A673 (cell line): ENCODE results near the gene OR5H1. TPM values are rescaled to one million over a fixed set of nuclear protein-coding genes. Genes with fewer than 3 reads are reported as not detected.
A peak's percentile ranks its signal among the peaks of the same experiment; 100 is the strongest.

Experiments
- BruUV-seq: library from RNA; stranded (reverse); fragments of 400-500 nt; replicated peaks from 2 replicates; lab custom pipeline; 2021; lab: Mats Ljungman, UMichigan
- CTCF ChIA-PET: fragments of 300-600 bp; sonication (Branson Sonifier 250); formaldehyde crosslinking; loops from one replicate; lab custom pipeline; 2022; ENCODE audit warnings: antibody characterized with exemption; lab: Charles Lee
- POLR2A ChIA-PET: fragments of 300-600 bp; sonication (Branson Sonifier 250); formaldehyde crosslinking; loops from one replicate; lab custom pipeline; 2022; ENCODE audit warnings: antibody characterized with exemption; ENCODE audit not compliant: low non-redundant PET; lab: Charles Lee
- DNase-seq: peaks from one replicate; pipeline ENCODE4 v3.0.0-alpha.2; 2015; ENCODE audit warnings: low spot score
- H3K27ac ChIP-seq: fragments of 200-600 bp; sonication (generic); 2 replicates; pipeline ENCODE4 v1.5.1; 2016; ENCODE audit warnings: mixed run types, low read depth, mild to moderate bottlenecking, mixed read lengths, antibody characterized with exemption, low read length; ENCODE audit not compliant: poor library complexity, severe bottlenecking
- H3K27me3 ChIP-seq: fragments of 200-600 bp; sonication (generic); replicated peaks from 2 replicates; pipeline ENCODE4 v1.6.1; 2017; ENCODE audit warnings: mixed run types, low read depth, mild to moderate bottlenecking, mixed read lengths, antibody characterized with exemption, low read length; ENCODE audit not compliant: insufficient read depth, poor library complexity
- H3K36me3 ChIP-seq: fragments of 200-600 bp; sonication (generic); 2 replicates; pipeline ENCODE4 v1.6.1; 2016; ENCODE audit warnings: mixed run types, mild to moderate bottlenecking, mixed read lengths, antibody characterized with exemption, low read length; ENCODE audit not compliant: insufficient read depth, poor library complexity, severe bottlenecking
- H3K4me1 ChIP-seq: fragments of 200-600 bp; sonication (generic); 2 replicates; pipeline ENCODE4 v1.6.1; 2017; ENCODE audit warnings: mixed run types, mild to moderate bottlenecking, mixed read lengths, antibody characterized with exemption, low read length; ENCODE audit not compliant: insufficient read depth, poor library complexity, severe bottlenecking
- H3K4me3 ChIP-seq: fragments of 200-600 bp; sonication (generic); 2 replicates; pipeline ENCODE4 v1.5.1; 2016; ENCODE audit warnings: low read depth, mixed run types, mild to moderate bottlenecking, mixed read lengths, low read length; ENCODE audit not compliant: poor library complexity, severe bottlenecking
- H3K9me3 ChIP-seq: fragments of 200-600 bp; sonication (generic); 2 replicates; pipeline ENCODE4 v1.6.1; 2016; ENCODE audit warnings: mixed run types, low read depth, mild to moderate bottlenecking, mixed read lengths, antibody characterized with exemption, low read length; ENCODE audit not compliant: poor library complexity, severe bottlenecking
- CTCF ChIP-seq: fragments of 300-800, 200-600 bp; sonication (generic); conservative IDR thresholded peaks from 2 replicates; pipeline ENCODE4 v1.5.1; 2017; ENCODE audit warnings: low read depth, mild to moderate bottlenecking, antibody characterized with exemption, low read length, moderate library complexity, mixed read lengths
- EZH2 ChIP-seq: fragments of 200-600 bp; sonication (generic); IDR thresholded peaks from 2 replicates; pipeline ENCODE4 v1.6.1; 2017; ENCODE audit warnings: borderline replicate concordance, low read depth, mild to moderate bottlenecking, mixed read lengths, antibody characterized with exemption, low read length; ENCODE audit not compliant: poor library complexity, severe bottlenecking
- intact Hi-C: fragments of 100-400 bp; cut with micrococcal nuclease; formaldehyde crosslinking; loops from one replicate; pipeline ENCODE4 v1.10.0; 2022; ENCODE audit not compliant: unreplicated experiment
- total RNA-seq: library from RNA; stranded (reverse); gene quantifications from 2 replicates; pipeline ENCODE4 v1.2.3, GENCODE V29; 2021

OR5H1 gene
- total RNA-seq, 1 experiment from 2014 or later: not detected

- intact Hi-C loops: no loop called here
- Histone ChIP-seq H3K27ac (no peak overlapping the region), H3K4me3 (no peak overlapping the region), H3K9me3 (no peaks in the 10 kb centered on the region), H3K36me3 (no peaks in the 10 kb centered on the region), H3K4me1 (no peaks in the 10 kb centered on the region), H3K27me3 (peaks cover 9% of the 10 kb centered on the region)
- no TSS peak for BruUV-seq
- CTCF ChIA-PET: no interaction called here
- TF ChIP-seq CTCF: no peak
- no peak for TF ChIP-seq EZH2
- no peak for DNase-seq
- POLR2A ChIA-PET: interaction anchor here (0.7 kb wide), 1 partner anchor 382 kb away, joined by 3 read pairs; no protein-coding TSS in a partner anchor
These were observed 40.5 kb downstream of the OR5H1 start for GRCh38 chr3:98171071-98171470.

- Histone ChIP-seq H3K36me3 (no peaks in the 10 kb centered on the region), H3K4me3 (no peak overlapping the region), H3K9me3 (no peaks in the 10 kb centered on the region), H3K4me1 (no peaks in the 10 kb centered on the region), H3K27me3 (no peaks in the 10 kb centered on the region), H3K27ac (no peak overlapping the region)
- no TSS peak for BruUV-seq
- TF ChIP-seq EZH2 (no peak), CTCF (no peak)
- peak; percentile 2 for DNase-seq
- intact Hi-C loops: no loop called here
- ChIA-PET POLR2A (no interaction called here), CTCF (no interaction called here)
These were observed 42.1 kb downstream of the OR5H1 start for GRCh38 chr3:98172621-98173020.

GRCh38 chr3:98180319-98180890 is 49.9 kb downstream of the OR5H1 start:
- Histone ChIP-seq H3K27me3 (no peaks in the 10 kb centered on the region), H3K27ac (no peak overlapping the region), H3K36me3 (no peaks in the 10 kb centered on the region), H3K9me3 (no peaks in the 10 kb centered on the region), H3K4me3 (no peak overlapping the region), H3K4me1 (no peaks in the 10 kb centered on the region)
- intact Hi-C loops: no loop called here
- CTCF ChIA-PET: no interaction called here
- POLR2A ChIA-PET: no interaction called here
- TF ChIP-seq CTCF: no peak
- TF ChIP-seq EZH2: no peak
- BruUV-seq: no TSS peak
- DNase-seq: no peak
